Hematopoietic multipotent progenitor cell treated with erythropoietin and hydrocortisone succinate and interleukin-3 and kit ligand, for 17 days (in vitro differentiated cells): ENCODE data around the gene TMEM237.

Experiments
- DNase-seq: peaks from one replicate; pipeline ENCODE4 v3.0.0-alpha.2; 2015; ENCODE audit warnings: low spot score

TMEM237 gene

GRCh38 chr2:201642086-201642578 is 1.2 kb downstream of the TMEM237 start:
- DNase-seq, result no peak

DNA sequence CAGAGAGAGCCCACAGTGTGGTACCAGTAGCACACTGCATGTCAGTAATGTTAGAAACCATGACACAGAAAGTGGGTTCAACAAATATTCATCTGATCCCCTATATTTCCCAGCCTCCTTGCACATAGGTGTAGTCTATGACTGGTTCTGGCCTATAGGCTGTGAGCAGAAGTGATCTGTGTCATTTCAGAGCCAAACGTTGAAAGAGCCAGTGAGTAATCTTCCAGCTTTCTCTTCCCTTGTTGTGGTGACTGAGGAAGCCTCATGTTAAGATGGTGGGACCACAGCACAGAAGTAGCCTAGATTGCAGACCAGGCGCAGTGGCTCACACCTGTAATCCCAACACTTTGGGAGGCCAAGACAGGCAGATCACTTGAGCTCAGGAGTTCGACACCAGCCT is 4.1 kb downstream of the TMEM237 start:
- DNase-seq, result no peak

DNA sequence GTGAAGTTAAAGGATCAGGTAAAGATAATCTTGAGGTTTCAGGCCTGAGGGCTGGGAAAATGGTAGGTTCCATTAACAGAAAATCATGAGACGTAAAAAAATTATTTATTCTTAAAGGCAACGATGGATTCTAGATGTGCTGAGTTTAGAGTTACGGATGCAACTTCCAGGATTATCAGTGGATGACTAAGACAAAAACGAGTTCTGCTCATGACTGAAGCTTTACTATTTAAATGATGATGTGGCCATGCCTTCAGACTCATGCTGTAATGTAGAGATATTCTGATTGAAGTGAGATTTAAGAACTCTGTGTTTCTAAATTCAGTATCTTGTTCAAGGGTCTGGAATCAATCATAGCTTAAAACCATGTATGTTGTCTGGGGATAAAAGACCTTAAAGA is 5.0 kb downstream of the TMEM237 start:
- no peak for DNase-seq

DNA sequence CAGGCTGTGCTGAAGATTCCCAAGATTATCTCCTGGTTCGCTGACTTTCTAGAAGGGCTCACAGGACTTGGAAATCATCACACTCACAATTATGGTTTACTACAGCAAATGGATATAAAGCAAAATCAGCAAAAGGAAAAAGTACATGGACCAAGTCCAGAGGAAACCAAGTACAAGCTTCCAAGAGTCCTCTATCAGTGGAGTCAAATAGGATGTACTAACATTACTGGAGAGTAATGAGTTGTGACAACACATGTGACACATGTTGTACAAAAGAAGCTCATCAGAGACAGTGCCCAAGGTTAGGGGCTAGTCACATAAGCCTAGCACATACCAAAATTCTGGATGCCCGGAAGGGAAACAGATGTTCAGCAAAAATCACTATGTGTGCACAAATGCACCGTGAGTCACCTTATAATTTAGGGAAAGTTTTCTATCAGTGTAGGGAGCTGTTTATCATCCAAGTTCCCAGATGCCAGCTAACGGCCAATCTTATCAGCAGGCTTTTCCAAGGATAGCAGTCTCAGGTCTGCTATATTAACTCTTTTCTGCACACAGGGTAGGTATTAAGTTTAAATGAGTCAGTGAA is 9.5 kb downstream of the TMEM237 start:
- no peak for DNase-seq

GRCh38 chr2:201631041-201631440 is 12.3 kb downstream of the TMEM237 start:
- DNase-seq, result no peak

GRCh38 chr2:201630577-201630976 is 12.7 kb downstream of the TMEM237 start:
- DNase-seq, result no peak

GRCh38 chr2:201628545-201628944 is 14.8 kb downstream of the TMEM237 start:
- DNase-seq, result no peak

GRCh38 chr2:201622306-201622970 is 20.9 kb downstream of the TMEM237 start:
- no peak for DNase-seq

DNA sequence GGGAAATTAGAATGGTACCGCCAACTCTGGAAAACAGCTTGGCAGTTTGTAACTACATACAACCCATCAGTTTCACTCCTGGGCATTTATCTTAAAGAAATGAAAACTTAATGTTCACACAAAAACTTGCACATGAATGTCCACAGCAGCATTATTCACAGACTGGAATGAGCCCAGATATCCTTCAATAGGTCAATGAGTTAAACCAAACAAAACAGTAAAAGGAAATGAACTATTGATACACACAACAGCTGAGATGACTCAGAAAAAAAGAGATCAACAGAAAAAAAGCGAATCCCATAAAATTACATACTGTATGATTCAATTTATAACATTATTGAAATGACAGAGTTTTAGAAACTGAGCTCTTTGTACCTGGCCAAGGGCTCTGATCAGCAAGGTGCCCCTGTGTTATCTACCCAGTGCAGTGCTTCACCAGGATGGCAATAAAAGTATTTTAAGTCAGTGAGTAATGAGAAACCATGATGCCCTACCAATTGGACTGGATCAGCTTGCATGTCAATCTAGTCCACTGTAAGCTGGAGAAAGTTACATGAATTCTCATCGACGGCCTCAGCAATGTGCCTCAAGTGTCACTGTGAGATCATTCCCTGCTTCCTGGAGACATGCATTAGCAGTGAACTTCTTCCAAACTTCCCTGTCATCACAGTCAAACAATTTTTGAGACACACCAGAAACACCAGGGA is 21.9 kb downstream of the TMEM237 start:
- DNase-seq, result no peak

- no peak for DNase-seq
Observed at GRCh38 chr2:201618744-201619662, 24.3 kb downstream of the TMEM237 start.

GRCh38 chr2:201608021-201608420 is 35.3 kb downstream of the TMEM237 start:
- no peak for DNase-seq

DNA sequence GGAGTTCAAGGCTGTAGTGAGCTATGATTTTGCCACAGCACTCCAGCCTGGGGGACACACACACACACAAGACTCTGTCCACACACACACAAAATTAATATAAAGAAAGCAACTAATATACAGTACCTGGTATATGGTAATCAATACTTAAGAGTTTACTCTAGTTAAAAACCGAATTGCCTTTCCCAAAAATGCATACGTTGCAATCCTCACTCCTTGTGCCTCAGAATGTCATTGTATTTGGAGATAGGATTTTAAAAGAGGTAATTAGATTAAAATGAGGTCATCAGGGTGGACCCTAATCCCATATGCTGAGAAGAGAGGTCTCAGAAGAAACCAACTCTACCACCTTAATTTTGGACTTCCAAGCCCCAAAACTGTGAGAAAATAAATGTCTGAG is 35.7 kb downstream of the TMEM237 start:
- DNase-seq, result no peak

GRCh38 chr2:201600906-201601305 is 42.4 kb downstream of the TMEM237 start:
- no peak for DNase-seq

DNA sequence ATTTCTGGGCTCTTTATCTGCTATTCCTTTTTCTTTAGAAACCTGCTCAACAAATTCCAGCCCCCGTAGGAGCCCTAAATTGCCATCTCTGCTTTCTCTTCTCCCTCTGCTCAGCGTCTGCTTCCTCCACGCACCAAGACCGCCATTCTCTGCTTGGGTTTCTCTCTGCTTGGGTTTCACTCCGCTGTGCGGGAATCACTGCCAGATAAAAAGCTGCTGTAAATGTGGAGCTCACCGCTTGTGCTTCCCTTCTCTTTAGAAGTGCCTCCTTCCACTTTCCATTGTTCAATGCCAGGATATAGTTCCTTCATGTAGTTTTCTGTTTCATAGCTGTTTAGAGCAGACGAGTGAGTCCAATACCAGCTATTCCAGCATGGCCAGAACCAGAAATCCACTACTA is 45.9 kb downstream of the TMEM237 start:
- no peak for DNase-seq

GRCh38 chr2:201580486-201580885 is 62.8 kb downstream of the TMEM237 start:
- no peak for DNase-seq

DNA sequence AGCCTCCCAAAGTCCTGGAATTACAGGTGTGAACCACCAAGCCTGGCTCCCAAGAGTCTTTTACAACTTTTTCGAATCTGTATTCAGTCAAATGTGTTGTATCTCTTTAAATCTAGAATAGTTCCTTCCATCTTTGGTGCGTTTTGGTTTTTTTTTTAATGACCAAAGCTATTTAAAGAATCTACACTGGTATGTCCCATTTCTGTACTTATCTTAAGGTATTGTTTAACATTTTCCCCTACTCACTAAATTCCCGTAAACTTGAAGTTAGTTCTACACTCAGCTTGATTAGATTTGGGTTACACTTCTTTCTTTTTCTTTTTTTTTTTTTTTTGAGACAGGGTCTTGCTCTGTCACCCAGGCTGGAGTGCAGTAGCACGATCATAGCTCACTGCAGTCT is 63.8 kb downstream of the TMEM237 start:
- DNase-seq, result no peak

DNA sequence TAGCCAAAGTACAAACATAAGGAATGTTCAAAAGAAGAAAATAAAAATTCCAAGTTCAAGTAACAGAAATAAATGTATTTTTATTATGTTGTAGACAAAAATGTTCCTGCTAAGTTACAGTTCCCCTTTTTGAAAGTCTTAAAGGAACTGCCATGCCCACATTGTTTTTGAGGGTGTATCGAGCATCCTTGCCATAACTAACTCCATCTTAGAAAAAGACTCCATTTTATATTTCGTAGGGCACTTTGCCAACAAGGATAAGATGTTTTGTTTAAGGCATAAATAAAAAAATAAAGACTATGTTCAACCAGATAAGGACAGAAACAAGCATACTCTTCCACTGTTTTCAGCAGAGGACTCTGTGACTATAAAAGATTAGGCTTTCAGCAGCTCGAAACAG is 67.3 kb downstream of the TMEM237 start:
- no peak for DNase-seq

DNA sequence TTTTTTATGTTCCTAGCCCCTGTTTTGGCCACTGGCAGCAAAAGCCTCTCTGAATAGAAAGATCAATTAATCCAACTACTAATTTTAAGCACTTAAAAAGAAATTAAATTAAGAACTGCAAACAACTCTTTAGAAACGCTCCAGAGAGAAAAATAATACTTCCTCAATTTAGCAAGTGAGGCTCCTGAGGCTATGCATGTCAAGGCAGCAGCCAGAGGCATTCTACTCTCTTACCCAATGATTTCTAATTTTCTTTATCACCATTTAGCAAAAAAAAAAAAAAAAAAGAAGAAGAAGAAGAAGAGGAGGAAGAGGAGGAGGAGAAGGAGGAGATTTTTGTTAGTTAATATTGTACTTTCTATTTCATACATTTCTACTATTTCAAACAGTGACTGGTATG is 68.5 kb downstream of the TMEM237 start:
- no peak for DNase-seq

- no peak for DNase-seq
Observed at GRCh38 chr2:201572846-201573508, 70.3 kb downstream of the TMEM237 start.
